GM23338 (cell line): ENCODE measurements around the gene CLSTN2.

Experiments
- CREB1 ChIP-seq: fragments of 250-450 bp; sonication (Bioruptor Pico); IDR thresholded peaks from 2 replicates; pipeline ENCODE4 v1.5.0; 2020; ENCODE audit warnings: low read depth, mild to moderate bottlenecking, moderate library complexity
- EZH2 ChIP-seq: fragments of 200-600 bp; sonication (generic); IDR thresholded peaks from one replicate; pipeline ENCODE4 v1.8.0; 2017; ENCODE audit warnings: antibody characterized with exemption, mild to moderate bottlenecking, low read depth; ENCODE audit not compliant: unreplicated experiment
- EZH2phosphoT487 ChIP-seq: fragments of 200-600 bp; sonication (generic); IDR thresholded peaks from one replicate; pipeline ENCODE4 v1.8.1; 2018; ENCODE audit warnings: antibody characterized with exemption; ENCODE audit not compliant: unreplicated experiment
- JUNB ChIP-seq: IDR thresholded peaks from one replicate; pipeline ENCODE4 v1.6.1; 2016; ENCODE audit warnings: antibody characterized with exemption; ENCODE audit not compliant: unreplicated experiment
- POLR2AphosphoS5 ChIP-seq: IDR thresholded peaks from 2 replicates; pipeline ENCODE4 v1.6.1; 2016; ENCODE audit warnings: antibody characterized with exemption, low read depth
- ZNF114 ChIP-seq: fragments of 250-450 bp; sonication (Bioruptor Pico); IDR thresholded peaks from 2 replicates; pipeline ENCODE4 v1.5.0; 2020; ENCODE audit warnings: mild to moderate bottlenecking, moderate library complexity
- ZNF331 ChIP-seq: fragments of 250-450 bp; sonication (Bioruptor Pico); IDR thresholded peaks from 2 replicates; pipeline ENCODE4 v1.5.0; 2020; ENCODE audit warnings: low read depth, mild to moderate bottlenecking, moderate library complexity
- TF ChIP-seq, protein P1 (sequence below), 2 experiments: fragments of 200-600 bp in 1 of 2; sonication (generic) in 1 of 2; conservative IDR thresholded peaks; 2 replicates each; pipeline versions ENCODE4 v1.5.1 to v1.6.1; 2016 to 2017; ENCODE audit warnings: antibody characterized with exemption in 2 of 2, low read depth in 2 of 2, mild to moderate bottlenecking in 2 of 2, moderate library complexity in 1 of 2
- TF ChIP-seq, protein P2 (sequence below): IDR thresholded peaks from one replicate; pipeline ENCODE4 v1.6.1; 2018; ENCODE audit warnings: antibody characterized with exemption; ENCODE audit not compliant: unreplicated experiment
- TF ChIP-seq, protein P3 (sequence below): IDR thresholded peaks from 2 replicates; pipeline ENCODE4 v1.6.1; 2016; ENCODE audit warnings: antibody characterized with exemption

DNA sequence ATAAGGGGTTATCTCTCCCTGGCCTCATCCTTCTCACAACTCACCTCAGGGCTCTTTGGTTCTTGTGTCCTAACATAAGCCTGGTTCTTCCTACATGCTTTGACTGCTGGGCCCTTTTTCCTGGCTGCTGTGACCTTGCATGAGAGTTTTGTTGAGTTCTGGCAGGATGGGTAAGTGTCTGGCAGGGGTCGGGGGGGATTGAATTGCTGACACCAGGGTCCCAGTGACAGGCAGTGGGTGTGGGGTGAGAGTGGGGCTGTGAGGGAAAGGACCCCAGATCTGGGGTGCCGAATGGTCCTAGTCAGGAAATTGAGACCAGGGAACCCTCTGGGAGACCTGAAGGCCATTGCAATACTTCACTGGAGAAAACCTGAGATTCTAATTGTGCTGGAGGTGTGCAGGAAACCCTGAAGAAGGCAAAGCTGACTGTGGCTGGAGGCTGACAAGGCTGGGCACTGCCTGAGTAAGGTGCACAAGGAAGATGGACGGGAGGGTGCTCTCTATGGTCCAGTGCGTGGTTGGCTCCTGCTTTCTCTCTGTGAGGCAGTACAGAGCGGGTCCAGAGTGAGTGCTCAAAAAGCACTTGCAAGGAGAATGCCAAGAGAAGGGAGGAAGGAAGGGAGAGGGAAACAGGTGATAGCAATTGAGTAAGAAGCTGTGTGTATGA is 76.8 kb downstream of the CLSTN2 start:
- TF ChIP-seq, protein P1, sequence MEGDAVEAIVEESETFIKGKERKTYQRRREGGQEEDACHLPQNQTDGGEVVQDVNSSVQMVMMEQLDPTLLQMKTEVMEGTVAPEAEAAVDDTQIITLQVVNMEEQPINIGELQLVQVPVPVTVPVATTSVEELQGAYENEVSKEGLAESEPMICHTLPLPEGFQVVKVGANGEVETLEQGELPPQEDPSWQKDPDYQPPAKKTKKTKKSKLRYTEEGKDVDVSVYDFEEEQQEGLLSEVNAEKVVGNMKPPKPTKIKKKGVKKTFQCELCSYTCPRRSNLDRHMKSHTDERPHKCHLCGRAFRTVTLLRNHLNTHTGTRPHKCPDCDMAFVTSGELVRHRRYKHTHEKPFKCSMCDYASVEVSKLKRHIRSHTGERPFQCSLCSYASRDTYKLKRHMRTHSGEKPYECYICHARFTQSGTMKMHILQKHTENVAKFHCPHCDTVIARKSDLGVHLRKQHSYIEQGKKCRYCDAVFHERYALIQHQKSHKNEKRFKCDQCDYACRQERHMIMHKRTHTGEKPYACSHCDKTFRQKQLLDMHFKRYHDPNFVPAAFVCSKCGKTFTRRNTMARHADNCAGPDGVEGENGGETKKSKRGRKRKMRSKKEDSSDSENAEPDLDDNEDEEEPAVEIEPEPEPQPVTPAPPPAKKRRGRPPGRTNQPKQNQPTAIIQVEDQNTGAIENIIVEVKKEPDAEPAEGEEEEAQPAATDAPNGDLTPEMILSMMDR (conservative IDR thresholded peaks at IDR 0.05; ENCODE audit: low read depth in 2 of 2): no peak
- no peak for TF ChIP-seq EZH2
- TF ChIP-seq EZH2phosphoT487: no peak
- TF ChIP-seq ZNF331: no peak
- TF ChIP-seq CREB1 (CRISPR knock-in tag): no peak
- TF ChIP-seq, protein P2, sequence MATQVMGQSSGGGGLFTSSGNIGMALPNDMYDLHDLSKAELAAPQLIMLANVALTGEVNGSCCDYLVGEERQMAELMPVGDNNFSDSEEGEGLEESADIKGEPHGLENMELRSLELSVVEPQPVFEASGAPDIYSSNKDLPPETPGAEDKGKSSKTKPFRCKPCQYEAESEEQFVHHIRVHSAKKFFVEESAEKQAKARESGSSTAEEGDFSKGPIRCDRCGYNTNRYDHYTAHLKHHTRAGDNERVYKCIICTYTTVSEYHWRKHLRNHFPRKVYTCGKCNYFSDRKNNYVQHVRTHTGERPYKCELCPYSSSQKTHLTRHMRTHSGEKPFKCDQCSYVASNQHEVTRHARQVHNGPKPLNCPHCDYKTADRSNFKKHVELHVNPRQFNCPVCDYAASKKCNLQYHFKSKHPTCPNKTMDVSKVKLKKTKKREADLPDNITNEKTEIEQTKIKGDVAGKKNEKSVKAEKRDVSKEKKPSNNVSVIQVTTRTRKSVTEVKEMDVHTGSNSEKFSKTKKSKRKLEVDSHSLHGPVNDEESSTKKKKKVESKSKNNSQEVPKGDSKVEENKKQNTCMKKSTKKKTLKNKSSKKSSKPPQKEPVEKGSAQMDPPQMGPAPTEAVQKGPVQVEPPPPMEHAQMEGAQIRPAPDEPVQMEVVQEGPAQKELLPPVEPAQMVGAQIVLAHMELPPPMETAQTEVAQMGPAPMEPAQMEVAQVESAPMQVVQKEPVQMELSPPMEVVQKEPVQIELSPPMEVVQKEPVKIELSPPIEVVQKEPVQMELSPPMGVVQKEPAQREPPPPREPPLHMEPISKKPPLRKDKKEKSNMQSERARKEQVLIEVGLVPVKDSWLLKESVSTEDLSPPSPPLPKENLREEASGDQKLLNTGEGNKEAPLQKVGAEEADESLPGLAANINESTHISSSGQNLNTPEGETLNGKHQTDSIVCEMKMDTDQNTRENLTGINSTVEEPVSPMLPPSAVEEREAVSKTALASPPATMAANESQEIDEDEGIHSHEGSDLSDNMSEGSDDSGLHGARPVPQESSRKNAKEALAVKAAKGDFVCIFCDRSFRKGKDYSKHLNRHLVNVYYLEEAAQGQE: no peak
- no peak for TF ChIP-seq JUNB
- no peak for TF ChIP-seq POLR2AphosphoS5
- TF ChIP-seq, protein P3, sequence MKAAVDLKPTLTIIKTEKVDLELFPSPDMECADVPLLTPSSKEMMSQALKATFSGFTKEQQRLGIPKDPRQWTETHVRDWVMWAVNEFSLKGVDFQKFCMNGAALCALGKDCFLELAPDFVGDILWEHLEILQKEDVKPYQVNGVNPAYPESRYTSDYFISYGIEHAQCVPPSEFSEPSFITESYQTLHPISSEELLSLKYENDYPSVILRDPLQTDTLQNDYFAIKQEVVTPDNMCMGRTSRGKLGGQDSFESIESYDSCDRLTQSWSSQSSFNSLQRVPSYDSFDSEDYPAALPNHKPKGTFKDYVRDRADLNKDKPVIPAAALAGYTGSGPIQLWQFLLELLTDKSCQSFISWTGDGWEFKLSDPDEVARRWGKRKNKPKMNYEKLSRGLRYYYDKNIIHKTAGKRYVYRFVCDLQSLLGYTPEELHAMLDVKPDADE: no peak
- no peak for TF ChIP-seq ZNF114 (CRISPR knock-in tag)
